Endothelial cell of umbilical vein (primary cell): Measurements from ENCODE around the gene HDAC7.

Source experiments
- CTCF ChIP-seq, 2 donors: IDR thresholded peaks; 1 replicate in 1 of 2; 2 replicates in 1 of 2; pipeline ENCODE4 v1.5.1; 2011; ENCODE audit warnings: low read length in 2 of 2, mild to moderate bottlenecking in 2 of 2, moderate library complexity in 2 of 2, control low read depth in 1 of 2, inconsistent platforms in 1 of 2, low read depth in 1 of 2; ENCODE audit not compliant: insufficient read depth in 1 of 2; ENCODE audit errors: extremely low read depth in 1 of 2
- EZH2 ChIP-seq: IDR thresholded peaks from 2 replicates; pipeline ENCODE4 v1.6.1; 2012; ENCODE audit warnings: borderline replicate concordance, low read depth, mild to moderate bottlenecking, moderate library complexity, low read length, inconsistent platforms; ENCODE audit not compliant: severe bottlenecking
- MAX ChIP-seq: IDR thresholded peaks from 2 replicates; pipeline ENCODE4 v1.6.1; 2011; ENCODE audit not compliant: insufficient read depth, insufficient read length
- MYC ChIP-seq: IDR thresholded peaks from one replicate; pipeline ENCODE4 v1.6.1; 2011; ENCODE audit warnings: mild to moderate bottlenecking, low read depth, low read length
- POLR2A ChIP-seq: IDR thresholded peaks from 2 replicates; pipeline ENCODE4 v1.6.1; 2012; ENCODE audit warnings: low read depth, mild to moderate bottlenecking, control low read depth, low read length
- POLR2AphosphoS5 ChIP-seq: IDR thresholded peaks from 2 replicates; pipeline ENCODE4 v1.6.1; 2012; ENCODE audit warnings: low read depth, mild to moderate bottlenecking, control low read depth, low read length, moderate library complexity; ENCODE audit not compliant: insufficient read depth

- TF ChIP-seq CTCF (IDR thresholded peaks at IDR 0.05; ENCODE audit: extremely low read depth in 1 of 2, insufficient read depth in 1 of 2, low read depth in 1 of 2, low read length in 2 of 2), result peak in 1 of 2 donors; percentile 44
- no peak for TF ChIP-seq MAX
- no peak for TF ChIP-seq POLR2A
- TF ChIP-seq EZH2, result no peak
- TF ChIP-seq MYC, result no peak
- TF ChIP-seq POLR2AphosphoS5, result no peak
Observed at GRCh38 chr12:47838286-47838931, 18.7 kb upstream of the HDAC7 start.
